Right forelimb (tissue), 1 donor: ENCODE data around the gene FOLR1.
A peak's percentile ranks its signal among the peaks of the same experiment; 100 is the strongest.

Experiments
- DNase-seq: peaks from one replicate; pipeline ENCODE4 v3.0.0-alpha.2; 2018

FOLR1 gene

GRCh38 chr11:72224564-72225410 lies 32.8 kb downstream of the FOLR1 start, which contains the start of gene INPPL1:
TSS of gene INPPL1 (plus strand) at chr11:72224767. CDS start at chr11:72224985, 218 bp downstream.
- DNase-seq = peak; percentile 70

GRCh38 chr11:72225411-72225951 lies 33.5 kb downstream of the FOLR1 start:
- no peak for DNase-seq

- DNase-seq = no peak
These were observed 34.8 kb downstream of the FOLR1 start for GRCh38 chr11:72226701-72227100.

GRCh38 chr11:72227316-72228228 lies 35.6 kb downstream of the FOLR1 start:
- peak; percentile 73 for DNase-seq

GRCh38 chr11:72228229-72228843 lies 36.4 kb downstream of the FOLR1 start:
- no peak for DNase-seq

- DNase-seq = no peak
These were observed 36.9 kb downstream of the FOLR1 start for GRCh38 chr11:72228844-72229231.

DNA sequence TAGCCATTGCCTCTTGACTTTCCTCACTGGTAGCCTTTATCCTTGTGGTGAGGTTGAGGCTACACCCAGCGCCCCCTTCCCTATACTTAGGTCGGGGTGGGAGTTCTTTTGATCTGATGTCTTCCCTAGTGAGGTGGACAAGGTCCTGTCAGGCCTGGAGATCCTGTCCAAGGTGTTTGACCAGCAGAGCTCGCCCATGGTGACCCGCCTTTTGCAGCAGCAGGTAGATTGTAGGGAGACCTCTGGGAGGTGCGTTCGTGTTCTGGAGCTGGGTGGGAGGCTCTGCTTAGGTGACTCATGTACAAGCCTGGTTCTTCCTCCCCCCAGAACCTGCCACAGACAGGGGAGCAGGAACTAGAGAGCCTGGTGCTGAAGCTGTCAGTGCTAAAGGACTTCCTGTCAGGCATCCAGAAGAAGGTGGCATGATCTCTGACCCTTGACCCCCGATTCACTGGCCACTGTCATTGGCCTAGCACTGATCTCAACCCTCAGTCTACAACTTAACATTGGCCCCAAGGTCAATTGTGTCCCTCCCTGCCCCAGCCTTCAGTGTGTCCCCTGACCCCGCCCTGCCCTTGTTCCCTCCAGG lies 37.5 kb downstream of the FOLR1 start:
- DNase-seq = no peak

GRCh38 chr11:72229925-72230763 lies 38.2 kb downstream of the FOLR1 start:
- peak; percentile 38 for DNase-seq

- DNase-seq = peak; percentile 21
These were observed 38.9 kb downstream of the FOLR1 start for GRCh38 chr11:72230764-72231365.

DNA sequence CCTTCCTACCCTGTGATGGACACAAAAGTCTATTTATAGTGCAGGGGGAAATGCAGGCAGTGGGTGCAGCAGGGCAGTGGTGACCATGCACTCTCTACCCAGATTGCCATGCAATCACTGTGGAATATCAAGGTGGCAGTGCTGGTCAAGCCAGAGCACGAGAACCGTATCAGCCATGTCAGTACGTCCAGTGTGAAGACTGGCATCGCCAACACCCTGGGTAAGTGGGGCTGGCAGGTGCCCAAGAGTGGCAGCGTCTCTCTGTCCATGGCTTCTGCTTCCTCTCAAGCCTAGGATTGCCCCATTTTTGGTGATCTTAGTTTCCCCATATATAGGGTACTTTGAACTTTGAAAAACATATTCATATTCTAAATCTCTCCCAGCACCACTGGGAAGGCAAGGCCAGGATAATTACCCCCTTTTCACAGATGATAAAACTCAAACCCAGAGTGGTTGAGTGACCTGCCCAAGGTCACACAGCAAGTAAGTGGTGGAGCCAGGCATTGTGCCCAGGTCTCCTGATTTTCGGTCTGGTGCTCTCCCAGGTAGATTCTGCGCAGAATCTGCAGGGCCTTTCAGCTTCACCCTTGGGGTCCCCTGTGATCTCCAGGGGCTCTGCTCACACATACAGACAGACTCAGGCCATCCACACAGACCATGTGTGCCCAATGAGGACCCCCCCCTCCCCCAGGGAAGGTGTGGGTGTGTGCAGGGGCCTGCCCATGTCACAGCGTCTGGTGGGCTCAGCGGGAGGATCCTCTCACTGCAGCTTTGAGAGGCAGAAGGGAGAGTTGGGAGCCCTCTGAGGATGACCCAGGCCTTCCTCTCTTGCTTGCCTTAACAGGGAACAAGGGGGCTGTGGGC lies 39.7 kb downstream of the FOLR1 start:
- peak; percentile 41 for DNase-seq

DNA sequence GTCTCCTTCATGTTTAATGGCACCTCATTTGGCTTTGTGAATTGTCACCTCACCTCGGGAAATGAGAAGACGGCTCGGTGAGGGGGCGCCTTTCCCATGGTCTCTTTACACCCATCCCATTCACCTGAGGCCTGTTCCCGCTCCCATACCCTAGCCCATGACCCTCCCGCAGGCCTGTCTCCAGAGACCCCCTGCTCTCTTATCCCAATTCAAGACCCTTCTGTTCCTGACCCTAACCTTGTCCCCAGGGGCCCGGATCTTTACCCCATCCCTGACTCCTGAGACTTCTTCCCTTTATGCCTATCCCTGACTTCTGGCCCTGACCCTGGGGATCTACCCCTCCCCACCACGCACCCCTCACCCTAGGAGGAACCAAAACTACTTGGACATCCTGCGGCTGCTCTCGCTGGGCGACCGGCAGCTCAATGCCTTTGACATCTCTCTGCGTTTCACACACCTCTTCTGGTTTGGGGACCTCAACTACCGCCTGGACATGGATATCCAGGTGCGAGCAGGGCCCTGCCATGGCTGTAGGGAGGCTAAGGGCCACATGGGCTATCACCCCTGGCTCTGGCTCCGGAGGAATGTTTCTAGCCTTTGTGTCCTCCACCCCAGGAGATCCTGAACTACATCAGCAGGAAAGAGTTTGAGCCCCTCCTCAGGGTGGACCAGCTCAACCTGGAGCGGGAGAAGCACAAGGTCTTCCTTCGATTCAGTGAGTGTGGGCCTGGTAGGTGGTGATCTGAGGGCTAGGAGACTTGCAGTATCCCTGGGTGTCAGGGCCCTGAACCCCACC lies 40.5 kb downstream of the FOLR1 start:
- peak; percentile 35 for DNase-seq

GRCh38 chr11:72233056-72233772 lies 41.3 kb downstream of the FOLR1 start:
- no peak for DNase-seq

GRCh38 chr11:72233773-72234513 lies 42.0 kb downstream of the FOLR1 start:
- no peak for DNase-seq

DNA sequence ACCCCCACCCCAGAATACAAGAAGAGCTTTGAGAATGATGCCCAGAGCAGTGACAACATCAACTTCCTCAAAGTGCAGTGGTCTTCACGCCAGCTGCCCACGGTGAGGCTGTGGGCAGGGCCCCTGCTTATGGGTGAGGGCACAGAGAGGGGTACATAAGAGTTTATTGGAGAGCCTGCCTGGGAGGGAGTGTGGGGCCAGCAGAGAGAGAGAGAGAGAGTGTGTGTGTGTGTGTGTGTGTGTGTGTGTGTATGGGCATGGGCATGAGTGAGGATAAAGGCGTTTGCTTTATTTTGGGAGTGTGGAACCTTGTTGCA lies 42.5 kb downstream of the FOLR1 start:
- no peak for DNase-seq

- no peak for DNase-seq
These were observed 43.0 kb downstream of the FOLR1 start for GRCh38 chr11:72234920-72235319.

DNA sequence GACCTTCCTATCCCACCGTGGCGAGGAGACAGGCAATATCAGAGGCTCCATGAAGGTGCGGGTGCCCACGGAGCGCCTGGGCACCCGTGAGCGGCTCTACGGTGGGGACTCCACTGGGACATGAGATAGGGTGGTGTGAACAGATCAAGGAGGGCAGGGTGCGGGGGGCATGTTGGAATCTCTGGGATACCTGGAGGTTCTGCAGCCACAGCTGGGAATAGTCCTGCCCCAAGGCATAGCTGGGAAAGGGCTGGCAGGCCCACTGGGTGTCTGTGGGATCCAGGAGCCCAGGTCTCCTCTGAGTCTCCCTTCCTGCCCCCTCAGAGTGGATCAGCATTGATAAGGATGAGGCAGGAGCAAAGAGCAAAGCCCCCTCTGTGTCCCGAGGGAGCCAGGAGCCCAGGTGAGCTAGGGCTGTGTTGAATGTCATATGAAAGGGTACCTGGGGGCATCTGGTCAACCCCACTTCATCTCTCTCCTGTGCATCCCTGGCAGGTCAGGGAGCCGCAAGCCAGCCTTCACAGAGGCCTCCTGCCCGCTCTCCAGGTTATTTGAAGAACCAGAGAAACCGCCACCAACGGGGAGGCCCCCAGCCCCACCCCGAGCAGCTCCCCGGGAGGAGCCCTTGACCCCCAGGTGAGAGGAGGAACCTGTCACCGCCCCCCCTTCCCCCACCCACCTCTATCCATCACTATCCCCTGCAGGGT lies 43.6 kb downstream of the FOLR1 start:
- no peak for DNase-seq

GRCh38 chr11:72236083-72236697 lies 44.2 kb downstream of the FOLR1 start:
- DNase-seq = no peak
